SK-N-SH (cell line): ENCODE data around the gene ASPSCR1.

Source experiments
- CHD2 ChIP-seq: fragments of 150-350 bp; IDR thresholded peaks from 2 replicates; pipeline ENCODE4 v1.6.1; 2018; ENCODE audit warnings: low read length; ENCODE audit not compliant: partially characterized antibody
- CTCF ChIP-seq: fragments of 200-600 bp; sonication (generic); IDR thresholded peaks from 2 replicates; pipeline ENCODE4 v1.6.1; 2017; ENCODE audit warnings: antibody characterized with exemption, mild to moderate bottlenecking, moderate library complexity
- ELF1 ChIP-seq: IDR thresholded peaks from 2 replicates; pipeline ENCODE4 v1.4.0; 2012
- EZH2phosphoT487 ChIP-seq: fragments of 200-600 bp; sonication (generic); IDR thresholded peaks from 2 replicates; pipeline ENCODE4 v1.6.1; 2017; ENCODE audit warnings: low read depth, mixed run types, mild to moderate bottlenecking, antibody characterized with exemption, moderate library complexity, borderline replicate concordance
- GABPA ChIP-seq: IDR thresholded peaks from 2 replicates; pipeline ENCODE4 v1.4.0; 2012; ENCODE audit warnings: low read depth, mild to moderate bottlenecking
- JUND ChIP-seq: IDR thresholded peaks from 2 replicates; pipeline ENCODE4 v1.4.0; 2012
- MAX ChIP-seq: IDR thresholded peaks from 2 replicates; pipeline ENCODE4 v1.4.0; 2012; ENCODE audit warnings: low read depth
- MXI1 ChIP-seq: IDR thresholded peaks from 2 replicates; pipeline ENCODE4 v1.6.1; 2012; ENCODE audit warnings: mild to moderate bottlenecking, low read depth, low read length, improper control_type of control experiment
- REST ChIP-seq: IDR thresholded peaks from 2 replicates; pipeline ENCODE4 v1.6.1; 2012; ENCODE audit warnings: mild to moderate bottlenecking, low read depth, low read length, moderate library complexity
- TCF12 ChIP-seq: IDR thresholded peaks from 2 replicates; pipeline ENCODE4 v1.4.0; 2012

- TF ChIP-seq CTCF (no peak), REST (no peak), MXI1 (no peak), ELF1 (no peak), CHD2 (no peak), TCF12 (no peak), EZH2phosphoT487 (no peak), JUND (no peak), GABPA (no peak), MAX (no peak)
These were observed 4.0 kb upstream of the ASPSCR1 start for GRCh38 chr17:81973432-81973831.
